Duodenal mucosa (tissue), 2 donors: ENCODE data around the gene MEIS1.

Source experiments
- H3K27ac ChIP-seq: one replicate; pipeline ENCODE4 v1.7.0; 2013; ENCODE audit warnings: low read depth, low read length
- H3K27me3 ChIP-seq, 2 donors: one replicate each; pipeline ENCODE4 v1.7.0; 2013; ENCODE audit warnings: low read length in 2 of 2, control low read depth in 1 of 2; ENCODE audit not compliant: insufficient read depth in 2 of 2, control insufficient read depth in 1 of 2
- H3K36me3 ChIP-seq, 2 donors: one replicate each; pipeline ENCODE4 v1.7.0; 2013; ENCODE audit warnings: low read length in 2 of 2, control low read depth in 1 of 2; ENCODE audit not compliant: insufficient read depth in 2 of 2, control insufficient read depth in 1 of 2
- H3K4me1 ChIP-seq, 2 donors: one replicate each; pipeline ENCODE4 v1.7.0; 2013; ENCODE audit warnings: low read length in 2 of 2, control low read depth in 1 of 2; ENCODE audit not compliant: insufficient read depth in 2 of 2, control insufficient read depth in 1 of 2
- H3K4me3 ChIP-seq, 2 donors: one replicate each; pipeline ENCODE4 v1.7.0; 2013; ENCODE audit warnings: low read length in 2 of 2, low read depth in 1 of 2
- H3K9ac ChIP-seq, 2 donors: one replicate each; pipeline ENCODE4 v1.7.0; 2013; ENCODE audit warnings: low read length in 2 of 2, low read depth in 1 of 2
- H3K9me3 ChIP-seq, 2 donors: one replicate each; pipeline ENCODE4 v1.7.0; 2013; ENCODE audit warnings: low read length in 2 of 2, control low read depth in 1 of 2; ENCODE audit not compliant: control insufficient read depth in 1 of 2

Gene MEIS1

GRCh38 chr2:66508484-66509071, 73.7 kb downstream of the MEIS1 start:
- no peak overlapping the region for H3K27ac ChIP-seq
- no peaks in the 10 kb centered on the region for H3K27me3 ChIP-seq
- H3K4me1 ChIP-seq = peaks cover 3 to 5% of the 10 kb centered on the region in 2 donors
- no peak overlapping the region for H3K9ac ChIP-seq
- no peaks in the 10 kb centered on the region for H3K36me3 ChIP-seq
- H3K9me3 ChIP-seq = no peaks in the 10 kb centered on the region
- H3K4me3 ChIP-seq = no peak overlapping the region

GRCh38 chr2:66509326-66509811, 74.4 kb downstream of the MEIS1 start:
- H3K36me3 ChIP-seq = no peaks in the 10 kb centered on the region
- H3K9me3 ChIP-seq = no peaks in the 10 kb centered on the region
- H3K4me1 ChIP-seq = peaks cover 3 to 5% of the 10 kb centered on the region in 2 donors
- no peak overlapping the region for H3K4me3 ChIP-seq
- no peaks in the 10 kb centered on the region for H3K27me3 ChIP-seq
- no peak overlapping the region for H3K9ac ChIP-seq
- H3K27ac ChIP-seq = no peak overlapping the region

- Histone ChIP-seq H3K27me3 (no peaks in the 10 kb centered on the region), H3K27ac (no peak overlapping the region), H3K36me3 (no peaks in the 10 kb centered on the region), H3K9me3 (no peaks in the 10 kb centered on the region), H3K9ac (no peak overlapping the region), H3K4me1 (peaks cover 1 to 3% of the 10 kb centered on the region in 2 donors), H3K4me3 (no peak overlapping the region)
These were observed 77.7 kb downstream of the MEIS1 start for GRCh38 chr2:66512626-66513025.

GRCh38 chr2:66515743-66516142, 80.8 kb downstream of the MEIS1 start:
- Histone ChIP-seq H3K9me3 (no peaks in the 10 kb centered on the region), H3K27ac (no peak overlapping the region), H3K9ac (no peak overlapping the region), H3K4me3 (no peak overlapping the region), H3K36me3 (no peaks in the 10 kb centered on the region), H3K4me1 (no peaks in the 10 kb centered on the region), H3K27me3 (no peaks in the 10 kb centered on the region)

GRCh38 chr2:66516499-66516898, 81.6 kb downstream of the MEIS1 start:
- Histone ChIP-seq H3K4me3 (no peak overlapping the region), H3K9ac (no peak overlapping the region), H3K9me3 (no peaks in the 10 kb centered on the region), H3K36me3 (no peaks in the 10 kb centered on the region), H3K4me1 (no peaks in the 10 kb centered on the region), H3K27me3 (no peaks in the 10 kb centered on the region), H3K27ac (no peak overlapping the region)

DNA sequence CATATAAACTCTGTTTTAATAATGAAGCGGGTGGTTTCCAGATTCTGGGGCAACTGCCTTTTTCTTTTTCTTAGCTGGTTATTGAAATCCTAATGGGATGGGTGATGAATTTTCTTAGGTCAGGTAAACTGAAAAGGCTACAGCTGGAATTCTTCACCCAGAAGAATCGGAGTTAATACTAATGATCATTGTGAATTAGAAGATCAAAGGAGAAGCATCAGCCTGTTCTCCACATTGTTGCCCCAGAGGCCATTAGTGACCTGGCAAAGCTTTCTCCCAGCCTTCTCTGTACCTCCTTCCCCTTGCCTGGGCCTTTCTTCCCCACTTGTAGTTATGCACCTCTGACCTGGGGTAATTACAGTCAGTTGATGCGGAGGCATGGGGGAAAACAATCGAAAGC, 82.8 kb downstream of the MEIS1 start:
- Histone ChIP-seq H3K9me3 (no peaks in the 10 kb centered on the region), H3K27me3 (no peaks in the 10 kb centered on the region), H3K4me3 (no peak overlapping the region), H3K4me1 (no peaks in the 10 kb centered on the region), H3K27ac (no peak overlapping the region), H3K36me3 (no peaks in the 10 kb centered on the region), H3K9ac (no peak overlapping the region)

GRCh38 chr2:66519264-66519843, 84.4 kb downstream of the MEIS1 start:
- Histone ChIP-seq H3K4me1 (no peaks in the 10 kb centered on the region), H3K27me3 (no peaks in the 10 kb centered on the region), H3K4me3 (no peak overlapping the region), H3K9me3 (no peaks in the 10 kb centered on the region), H3K27ac (no peak overlapping the region), H3K36me3 (no peaks in the 10 kb centered on the region), H3K9ac (no peak overlapping the region)

- no peak overlapping the region for H3K9ac ChIP-seq
- H3K4me1 ChIP-seq = no peaks in the 10 kb centered on the region
- H3K27me3 ChIP-seq = no peaks in the 10 kb centered on the region
- H3K9me3 ChIP-seq = no peaks in the 10 kb centered on the region
- H3K4me3 ChIP-seq = no peak overlapping the region
- no peak overlapping the region for H3K27ac ChIP-seq
- H3K36me3 ChIP-seq = no peaks in the 10 kb centered on the region
These were observed 86.5 kb downstream of the MEIS1 start for GRCh38 chr2:66521291-66521922.

DNA sequence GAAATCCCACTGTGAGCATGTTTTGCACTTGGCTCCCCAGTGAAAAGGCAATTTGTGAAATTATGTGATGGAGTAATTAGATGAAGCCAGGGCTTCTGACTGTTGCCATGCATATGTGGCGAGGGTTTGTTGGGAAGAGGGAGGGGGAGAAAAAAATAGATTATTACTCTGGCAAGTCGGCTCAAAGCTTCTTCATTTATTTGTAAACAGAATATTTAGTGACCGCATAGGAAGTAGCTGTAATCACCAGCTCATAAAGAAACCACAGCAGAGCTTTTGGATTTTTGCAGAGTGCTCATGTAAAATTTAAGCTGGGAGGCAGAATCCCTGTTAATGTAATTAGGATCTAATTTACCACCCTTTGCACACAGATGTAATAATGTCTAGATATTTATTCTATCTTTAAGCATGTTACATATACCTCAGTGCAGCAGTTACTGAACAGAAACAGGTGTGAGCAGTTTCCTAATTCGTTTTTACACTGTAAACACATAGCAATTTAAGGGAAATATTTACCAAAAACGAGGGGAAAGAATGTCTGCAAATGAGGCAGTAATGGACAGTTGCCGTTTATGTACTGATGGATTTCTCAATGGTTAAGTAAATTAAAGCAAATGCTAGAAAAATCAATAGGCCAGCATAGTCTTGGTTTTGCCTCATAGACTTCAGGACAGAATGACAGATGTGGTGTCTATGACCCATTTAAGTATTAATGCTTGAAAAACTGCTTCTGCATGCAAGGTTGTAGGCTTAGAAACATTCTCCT, 87.9 kb downstream of the MEIS1 start:
- Histone ChIP-seq H3K27ac (no peak overlapping the region), H3K36me3 (no peaks in the 10 kb centered on the region), H3K9ac (no peak overlapping the region), H3K4me1 (no peaks in the 10 kb centered on the region), H3K27me3 (no peaks in the 10 kb centered on the region), H3K9me3 (no peaks in the 10 kb centered on the region), H3K4me3 (no peak overlapping the region)

DNA sequence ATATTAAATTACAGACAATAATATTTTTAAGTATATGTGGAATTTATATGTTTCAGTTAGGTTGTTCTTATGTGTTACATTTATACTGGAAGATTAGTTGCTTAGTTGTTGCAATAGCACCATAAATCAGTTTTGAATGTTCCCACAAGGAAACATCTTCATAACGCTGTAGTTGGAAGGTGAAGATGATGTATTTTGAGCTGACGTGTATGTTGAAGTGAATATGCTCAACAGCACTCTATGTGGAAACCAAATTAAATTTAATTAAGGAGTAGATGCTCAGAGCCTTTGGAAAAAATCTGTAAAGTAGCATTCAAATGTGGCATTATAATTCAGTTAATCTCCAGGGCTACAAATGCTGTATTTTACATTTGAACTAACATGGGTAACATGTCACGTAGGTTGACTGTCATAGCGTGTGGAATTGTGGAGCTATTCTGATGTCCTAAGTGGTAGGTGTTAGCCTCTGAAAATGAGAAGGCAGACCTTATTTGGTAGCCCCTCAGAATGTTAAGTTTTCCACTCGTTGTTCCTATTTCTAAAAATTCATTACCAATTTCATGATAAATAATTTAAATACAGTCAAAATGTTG, 88.5 kb downstream of the MEIS1 start:
- Histone ChIP-seq H3K27me3 (no peaks in the 10 kb centered on the region), H3K36me3 (no peaks in the 10 kb centered on the region), H3K4me1 (no peaks in the 10 kb centered on the region), H3K27ac (no peak overlapping the region), H3K4me3 (no peak overlapping the region), H3K9me3 (no peaks in the 10 kb centered on the region), H3K9ac (no peak overlapping the region)
